Measurements from ENCODE around the gene CDYL2. TPM values are rescaled to one million over a fixed set of nuclear protein-coding genes. Genes with fewer than 3 reads are reported as not detected.
"Not testable (repeated sequence)": the region's sequence is repeated elsewhere in the genome, so short reads cannot be mapped to it uniquely, and the experiment has no call there.

CDYL2 gene
- total RNA-seq, 4 donors from 2014 or later: 0.83 to 6.5 (median 3.6) TPM

GRCh38 chr16:80654094-80654862, 150.1 kb downstream of the CDYL2 start:
- no peaks in the 10 kb centered on the region for H3K4me1 ChIP-seq
- peaks cover 0 to 6% (median 1%) of the 10 kb centered on the region in 4 donors for H3K9me3 ChIP-seq
- no peak for TF ChIP-seq CTCF (IDR thresholded peaks at IDR 0.05)
- no peak for TF ChIP-seq POLR2A (IDR thresholded peaks at IDR 0.05; ENCODE audit: low read depth)
- no peak for TF ChIP-seq EP300 (IDR thresholded peaks at IDR 0.05)
- TF ChIP-seq POLR2AphosphoS5 (IDR thresholded peaks at IDR 0.05): no peak
- intact Hi-C loops (cut with DNase I): no loop called here
- H3K4me3 ChIP-seq: no peak overlapping the region
- DNase-seq (ENCODE audit: extremely low spot score): no peak
- 89% methylated on average over 14 of the region's 14 CpGs for WGBS
- no peak overlapping the region for H3K27ac ChIP-seq (replicated peaks in 1 of 4)
- no peaks in the 10 kb centered on the region for H3K27me3 ChIP-seq
- H3K36me3 ChIP-seq: no peaks in the 10 kb centered on the region

- Histone ChIP-seq H3K4me1 (no peaks in the 10 kb centered on the region), H3K27ac (replicated peaks in 1 of 4) (no peak overlapping the region), H3K27me3 (no peaks in the 10 kb centered on the region), H3K36me3 (no peaks in the 10 kb centered on the region), H3K4me3 (no peak overlapping the region), H3K9me3 (peaks cover 0 to 6% (median 2%) of the 10 kb centered on the region in 4 donors)
- intact Hi-C loops (cut with DNase I): no loop called here
- TF ChIP-seq CTCF (IDR thresholded peaks at IDR 0.05) (no peak), POLR2AphosphoS5 (IDR thresholded peaks at IDR 0.05) (no peak), EP300 (IDR thresholded peaks at IDR 0.05) (no peak), POLR2A (IDR thresholded peaks at IDR 0.05; ENCODE audit: low read depth) (no peak)
- DNase-seq (ENCODE audit: extremely low spot score): no peak
- 43% methylated on average over 5 of the region's 5 CpGs for WGBS
Observed at GRCh38 chr16:80652441-80652840, 152.0 kb downstream of the CDYL2 start.

- H3K27me3 ChIP-seq; H3K4me1 ChIP-seq; intact Hi-C loops (cut with DNase I); H3K9me3 ChIP-seq; H3K4me3 ChIP-seq; DNase-seq (ENCODE audit: extremely low spot score); H3K36me3 ChIP-seq; H3K27ac ChIP-seq (replicated peaks in 1 of 4): not testable (repeated sequence)
- 80% methylated on average over 1 of the region's 1 CpG for WGBS
Observed at GRCh38 chr16:80650281-80650680, 154.1 kb downstream of the CDYL2 start.

- Histone ChIP-seq H3K4me3 (no peak overlapping the region), H3K4me1 (no peaks in the 10 kb centered on the region), H3K27ac (replicated peaks in 1 of 4) (no peak overlapping the region), H3K27me3 (no peaks in the 10 kb centered on the region), H3K9me3 (peaks cover 0 to 33% (median 11%) of the 10 kb centered on the region in 4 donors), H3K36me3 (no peaks in the 10 kb centered on the region)
- DNase-seq (ENCODE audit: extremely low spot score): no peak
- intact Hi-C loops (cut with DNase I): no loop called here
- TF ChIP-seq POLR2AphosphoS5 (IDR thresholded peaks at IDR 0.05): no peak
- no peak for TF ChIP-seq CTCF (IDR thresholded peaks at IDR 0.05)
- TF ChIP-seq EP300 (IDR thresholded peaks at IDR 0.05): no peak
- TF ChIP-seq POLR2A (IDR thresholded peaks at IDR 0.05; ENCODE audit: low read depth): no peak
- WGBS: 91% methylated on average over 3 of the region's 3 CpGs
Observed at GRCh38 chr16:80640316-80640715, 164.1 kb downstream of the CDYL2 start.

GRCh38 chr16:80639636-80640035, 164.8 kb downstream of the CDYL2 start:
- 74% methylated on average over 6 of the region's 6 CpGs for WGBS

More at GRCh38 chr16:80639636-80640035, 164.8 kb downstream of the CDYL2 start:
- intact Hi-C loops (cut with DNase I): no loop called here
- H3K4me1 ChIP-seq: no peaks in the 10 kb centered on the region
- DNase-seq (ENCODE audit: extremely low spot score): no peak
- no peaks in the 10 kb centered on the region for H3K36me3 ChIP-seq
- TF ChIP-seq CTCF (IDR thresholded peaks at IDR 0.05) (no peak), POLR2AphosphoS5 (IDR thresholded peaks at IDR 0.05) (no peak), EP300 (IDR thresholded peaks at IDR 0.05) (no peak), POLR2A (IDR thresholded peaks at IDR 0.05; ENCODE audit: low read depth) (no peak)
- H3K27ac ChIP-seq (replicated peaks in 1 of 4): no peak overlapping the region
- H3K4me3 ChIP-seq: no peak overlapping the region
- H3K27me3 ChIP-seq: no peaks in the 10 kb centered on the region
- peaks cover 0 to 37% (median 14%) of the 10 kb centered on the region in 4 donors for H3K9me3 ChIP-seq
